HepG2 (cell line): ENCODE data around the gene DNAJA1. TPM values are rescaled to one million over a fixed set of nuclear protein-coding genes. Genes with fewer than 3 reads are reported as not detected.

Source experiments
- AHR ChIP-seq: IDR thresholded peaks from 2 replicates; pipeline ENCODE4 v1.6.1; 2018; ENCODE audit warnings: missing genetic modification reagents, missing compliant biosample characterization
- ARID4A ChIP-seq: sonication (generic); formaldehyde crosslinking; IDR thresholded peaks from 2 replicates; pipeline ENCODE4 v1.5.0; 2020; ENCODE audit warnings: mild to moderate bottlenecking, missing genetic modification reagents, borderline replicate concordance
- ASH2L ChIP-seq: fragments of 300-600, 200-600 bp; sonication (generic); IDR thresholded peaks from 2 replicates; pipeline ENCODE4 v1.7.0; 2017; ENCODE audit warnings: low read depth, mild to moderate bottlenecking, moderate library complexity, mixed read lengths, low read length; ENCODE audit not compliant: insufficient read length
- BRD4 ChIP-seq: sonication (generic); formaldehyde crosslinking; IDR thresholded peaks from 2 replicates; pipeline ENCODE4 v1.4.0; 2020; ENCODE audit warnings: missing genetic modification reagents
- HOXA3 ChIP-seq: sonication (generic); formaldehyde crosslinking; IDR thresholded peaks from 2 replicates; pipeline ENCODE4 v1.5.0; 2020; ENCODE audit warnings: missing genetic modification reagents
- IRF2 ChIP-seq: IDR thresholded peaks from 2 replicates; pipeline ENCODE4 v1.6.1; 2018; ENCODE audit warnings: missing genetic modification reagents, missing compliant biosample characterization
- MAX ChIP-seq: IDR thresholded peaks from 2 replicates; pipeline ENCODE4 v1.6.1; 2012; ENCODE audit warnings: inconsistent platforms
- MIER3 ChIP-seq: IDR thresholded peaks from 2 replicates; pipeline ENCODE4 v1.6.1; 2016; ENCODE audit warnings: missing compliant biosample characterization, borderline replicate concordance
- NR2F6 ChIP-seq, 2 experiments: IDR thresholded peaks; 2 replicates each; pipeline ENCODE4 v1.6.1; 2016; ENCODE audit warnings: antibody characterized with exemption in 1 of 2, mild to moderate bottlenecking in 1 of 2
- POGZ ChIP-seq: sonication (generic); formaldehyde crosslinking; IDR thresholded peaks from 2 replicates; pipeline ENCODE4 v1.4.0; 2020; ENCODE audit warnings: mild to moderate bottlenecking, missing genetic modification reagents
- SMAD3 ChIP-seq: sonication (generic); formaldehyde crosslinking; IDR thresholded peaks from 2 replicates; pipeline ENCODE4 v1.4.0; 2020; ENCODE audit warnings: missing genetic modification reagents
- SOX13 ChIP-seq, 3 experiments: fragments of 450-650 bp in 1 of 3; sonication (generic) in 1 of 3; formaldehyde crosslinking in 1 of 3; IDR thresholded peaks in 2 of 3; conservative IDR thresholded peaks in 1 of 3; 2 replicates each; pipeline versions ENCODE4 v1.5.0 to v1.6.1; 2016 to 2020; ENCODE audit warnings: antibody characterized with exemption in 1 of 3, mild to moderate bottlenecking in 1 of 3, missing compliant biosample characterization in 1 of 3, missing genetic modification reagents in 1 of 3, moderate library complexity in 1 of 3
- THAP9 ChIP-seq: sonication (generic); formaldehyde crosslinking; IDR thresholded peaks from 2 replicates; pipeline ENCODE4; 2020; ENCODE audit warnings: missing genetic modification reagents, mild to moderate bottlenecking, borderline replicate concordance
- ZNF24 ChIP-seq: fragments of 450-650 bp; IDR thresholded peaks from 2 replicates; pipeline ENCODE4 v1.6.1; 2017; ENCODE audit warnings: antibody characterized with exemption, mild to moderate bottlenecking
- ZNF567 ChIP-seq: sonication (generic); formaldehyde crosslinking; IDR thresholded peaks from 2 replicates; pipeline ENCODE4 v1.8.1; 2023; ENCODE audit warnings: mild to moderate bottlenecking, missing genetic modification reagents, borderline replicate concordance
- ZNF644 ChIP-seq: IDR thresholded peaks from 2 replicates; pipeline ENCODE4 v1.6.1; 2016; ENCODE audit warnings: low read depth
- ZNF746 ChIP-seq: sonication (generic); formaldehyde crosslinking; IDR thresholded peaks from 2 replicates; pipeline ENCODE4 v1.8.0; 2022; ENCODE audit warnings: mild to moderate bottlenecking, missing genetic modification reagents
- ZNF761 ChIP-seq: sonication (generic); formaldehyde crosslinking; conservative IDR thresholded peaks from 2 replicates; pipeline ENCODE4 v1.4.0; 2020; ENCODE audit warnings: mild to moderate bottlenecking, missing genetic modification reagents
- ZNF777 ChIP-seq: sonication (generic); formaldehyde crosslinking; IDR thresholded peaks from 2 replicates; pipeline ENCODE4 v1.4.0; 2020; ENCODE audit warnings: missing genetic modification reagents
- polyA plus RNA-seq, 8 experiments: library from polyadenylated mRNA; depleted of rRNA in 3 of 8; stranded (reverse) in 7 of 8; unstranded in 1 of 8; fragments of >200 nt; fragmentation: Illumina TruSeq in 4 of 8; extraction: Trizol in 4 of 8; gene quantifications; 2 replicates each; pipeline versions ENCODE4 v1.2.1 to v1.2.3, GENCODE V29; 2011 to 2016; ENCODE audit warnings: low read depth in 4 of 8, missing spikeins in 1 of 8, mixed read lengths in 1 of 8; ENCODE audit not compliant: insufficient read depth in 1 of 8
- total RNA-seq, 5 experiments: library from RNA; depleted of rRNA; stranded (reverse); fragments of >200 nt; fragmentation: Illumina TruSeq; extraction: Trizol; gene quantifications; 2 replicates each; pipeline ENCODE4 v1.2.3, GENCODE V29; 2016; ENCODE audit warnings: low read depth in 1 of 5
- TF ChIP-seq, protein P1 (sequence below): sonication (generic); formaldehyde crosslinking; IDR thresholded peaks from 2 replicates; pipeline ENCODE4 v1.5.0; 2020; ENCODE audit warnings: mild to moderate bottlenecking, missing genetic modification reagents

Gene DNAJA1
- total and polyA plus RNA-seq, 2 of the 13 experiments (the other 11 are each of a cell fraction or from before 2014, with no cell fraction given): 95.9 to 306 TPM

GRCh38 chr9:33048054-33048465 lies 23.0 kb downstream of the DNAJA1 start (continued):
- TF ChIP-seq, protein P1, sequence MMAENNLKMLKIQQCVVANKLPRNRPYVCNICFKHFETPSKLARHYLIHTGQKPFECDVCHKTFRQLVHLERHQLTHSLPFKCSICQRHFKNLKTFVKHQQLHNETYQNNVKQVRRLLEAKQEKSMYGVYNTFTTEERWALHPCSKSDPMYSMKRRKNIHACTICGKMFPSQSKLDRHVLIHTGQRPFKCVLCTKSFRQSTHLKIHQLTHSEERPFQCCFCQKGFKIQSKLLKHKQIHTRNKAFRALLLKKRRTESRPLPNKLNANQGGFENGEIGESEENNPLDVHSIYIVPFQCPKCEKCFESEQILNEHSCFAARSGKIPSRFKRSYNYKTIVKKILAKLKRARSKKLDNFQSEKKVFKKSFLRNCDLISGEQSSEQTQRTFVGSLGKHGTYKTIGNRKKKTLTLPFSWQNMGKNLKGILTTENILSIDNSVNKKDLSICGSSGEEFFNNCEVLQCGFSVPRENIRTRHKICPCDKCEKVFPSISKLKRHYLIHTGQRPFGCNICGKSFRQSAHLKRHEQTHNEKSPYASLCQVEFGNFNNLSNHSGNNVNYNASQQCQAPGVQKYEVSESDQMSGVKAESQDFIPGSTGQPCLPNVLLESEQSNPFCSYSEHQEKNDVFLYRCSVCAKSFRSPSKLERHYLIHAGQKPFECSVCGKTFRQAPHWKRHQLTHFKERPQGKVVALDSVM (CRISPR knock-in tag): peak; percentile 21; the same call in 1 of the 2 replicates
- TF ChIP-seq SMAD3 (peak; percentile 44; the same call in 1 of the 2 replicates), SOX13 (IDR thresholded peaks at IDR 0.05) (no peak), SOX13 (CRISPR knock-in tag; conservative IDR thresholded peaks at IDR 0.05 in 1 of 2, IDR thresholded peaks at IDR 0.05 in 1 of 2) (peak in 1 of 2 experiments; percentile 73; a peak in 2 of 4 replicates), ZNF761 (CRISPR knock-in tag) (no peak), BRD4 (CRISPR knock-in tag) (no peak), ZNF746 (CRISPR knock-in tag) (peak; percentile 97), AHR (no peak), ARID4A (peak; percentile 37; the same call in 1 of the 2 replicates), ZNF777 (CRISPR knock-in tag) (no peak), HOXA3 (CRISPR knock-in tag) (peak; percentile 39; the same call in 1 of the 2 replicates), IRF2 (peak; percentile 72; the same call in 1 of the 2 replicates), ZNF24 (no peak), ZNF644 (CRISPR knock-in tag) (peak; percentile 78; the same call in 1 of the 2 replicates), POGZ (CRISPR knock-in tag) (no peak), ZNF567 (CRISPR knock-in tag) (no peak), ASH2L (peak; percentile 69), NR2F6 (IDR thresholded peaks at IDR 0.05) (no peak), NR2F6 (CRISPR knock-in tag; IDR thresholded peaks at IDR 0.05) (peak; percentile 21; the same call in 1 of the 2 replicates), THAP9 (CRISPR knock-in tag) (no peak), MIER3 (CRISPR knock-in tag) (peak; percentile 42; the same call in 1 of the 2 replicates), MAX (peak; percentile 53; the same call in 1 of the 2 replicates)
